Neuronal stem cell (in vitro differentiated cells): ENCODE data around the gene PIMREG.

Experiments used
- DNase-seq: peaks from one replicate; pipeline ENCODE4 v3.0.0-alpha.2; 2013; ENCODE audit warnings: low spot score
- H2AFZ ChIP-seq: one replicate; pipeline ENCODE4 v1.6.1; 2013; ENCODE audit warnings: mild to moderate bottlenecking, low read length, inconsistent platforms
- H2AK5ac ChIP-seq: 2 replicates; pipeline ENCODE4 v1.6.1; 2013; ENCODE audit warnings: low read depth, mild to moderate bottlenecking, inconsistent platforms, low read length, moderate library complexity, mixed read lengths
- H2BK120ac ChIP-seq: 2 replicates; pipeline ENCODE4 v1.6.1; 2013; ENCODE audit warnings: low read depth, mild to moderate bottlenecking, inconsistent platforms, low read length, moderate library complexity, mixed read lengths
- H2BK12ac ChIP-seq: one replicate; pipeline ENCODE4 v1.6.1; 2013; ENCODE audit warnings: low read length, inconsistent platforms
- H2BK15ac ChIP-seq: 2 replicates; pipeline ENCODE4 v1.6.1; 2013; ENCODE audit warnings: mild to moderate bottlenecking, low read length, inconsistent platforms, mixed read lengths
- H2BK5ac ChIP-seq: one replicate; pipeline ENCODE4 v1.6.1; 2013; ENCODE audit warnings: inconsistent platforms, mild to moderate bottlenecking, low read length, moderate library complexity
- H3K14ac ChIP-seq: one replicate; pipeline ENCODE4 v1.6.1; 2013; ENCODE audit warnings: low read length, inconsistent platforms
- H3K18ac ChIP-seq: 2 replicates; pipeline ENCODE4 v1.6.1; 2013; ENCODE audit warnings: low read length, inconsistent platforms
- H3K23ac ChIP-seq: 2 replicates; pipeline ENCODE4 v1.6.1; 2013; ENCODE audit warnings: low read depth, mild to moderate bottlenecking, mixed read lengths, low read length, inconsistent platforms; ENCODE audit not compliant: poor library complexity
- H3K27ac ChIP-seq: replicated peaks from 3 replicates; pipeline ENCODE4 v1.5.1; 2013; ENCODE audit warnings: low read length, inconsistent platforms
- H3K27me3 ChIP-seq, 3 experiments: 2 replicates each; pipeline ENCODE4 v1.6.1; 2013; ENCODE audit warnings: low read length in 3 of 3, mild to moderate bottlenecking in 2 of 3, inconsistent platforms in 1 of 3, low read depth in 1 of 3, mixed read lengths in 1 of 3, moderate library complexity in 1 of 3; ENCODE audit not compliant: control insufficient read depth in 3 of 3, insufficient read depth in 3 of 3
- H3K36me3 ChIP-seq, 2 donors: replicated peaks in 1 of 2; 2 replicates each; pipeline ENCODE4 v1.6.1; 2013; ENCODE audit warnings: low read length in 2 of 2; ENCODE audit not compliant: control insufficient read depth in 2 of 2, insufficient read depth in 2 of 2
- H3K4ac ChIP-seq: 2 replicates; pipeline ENCODE4 v1.6.1; 2013; ENCODE audit warnings: inconsistent platforms, mild to moderate bottlenecking, low read length, moderate library complexity
- H3K4me1 ChIP-seq, 2 donors: 1 replicate in 1 of 2; 2 replicates in 1 of 2; pipeline ENCODE4 v1.6.1; 2013; ENCODE audit warnings: low read length in 2 of 2, low read depth in 1 of 2; ENCODE audit not compliant: control insufficient read depth in 2 of 2, insufficient read depth in 1 of 2
- H3K4me2 ChIP-seq: one replicate; pipeline ENCODE4 v1.6.1; 2013; ENCODE audit warnings: mild to moderate bottlenecking, low read length, inconsistent platforms; ENCODE audit not compliant: insufficient read depth, poor library complexity, severe bottlenecking
- H3K4me3 ChIP-seq, 2 donors: 2 replicates each; pipeline ENCODE4 v1.5.1; 2013; ENCODE audit warnings: low read length in 2 of 2, mild to moderate bottlenecking in 2 of 2, inconsistent platforms in 1 of 2, moderate library complexity in 1 of 2
- H3K79me1 ChIP-seq: one replicate; pipeline ENCODE4 v1.6.1; 2013; ENCODE audit warnings: low read depth, mild to moderate bottlenecking, inconsistent platforms, low read length, moderate library complexity
- H3K9ac ChIP-seq: one replicate; pipeline ENCODE4 v1.6.1; 2013; ENCODE audit warnings: mild to moderate bottlenecking, low read depth, low read length, inconsistent platforms; ENCODE audit not compliant: poor library complexity
- H3K9me3 ChIP-seq, 2 donors: replicated peaks in 1 of 2; 2 replicates each; pipeline versions ENCODE3 to v1.6.1; 2013; ENCODE audit warnings: low read length in 2 of 2, mild to moderate bottlenecking in 2 of 2, inconsistent platforms in 1 of 2, low read depth in 1 of 2, mixed read lengths in 1 of 2, moderate library complexity in 1 of 2; ENCODE audit not compliant: control insufficient read depth in 2 of 2, insufficient read depth in 1 of 2
- H4K8ac ChIP-seq: one replicate; pipeline ENCODE4 v1.6.1; 2013; ENCODE audit warnings: low read depth, mild to moderate bottlenecking, inconsistent platforms, low read length, moderate library complexity
- H4K91ac ChIP-seq: one replicate; pipeline ENCODE4 v1.6.1; 2013; ENCODE audit warnings: low read length, low read depth, mild to moderate bottlenecking, inconsistent platforms; ENCODE audit not compliant: poor library complexity
- WGBS, 2 donors: extraction: QIAGEN DNeasy Blood & Tissue Kit; methylation state at CpG; one replicate each; pipeline ENCODE4 v1.1.7; 2013; ENCODE audit warnings: missing lambda C conversion rate in 2 of 2, mixed read lengths in 1 of 2; ENCODE audit not compliant: insufficient read length in 2 of 2, insufficient replicate concordance in 1 of 2; ENCODE audit errors: extremely low coverage in 2 of 2; 5-methylcytosine and 5-hydroxymethylcytosine counted together

Gene PIMREG

GRCh38 chr17:6437956-6438355 is 6.3 kb upstream of the PIMREG start:
- peaks cover 0 to 5% of the 10 kb centered on the region in 2 donors for H3K9me3 ChIP-seq
- WGBS, 2 donors: no CpG with 5 or more reads among the region's 3 CpGs
- H3K14ac ChIP-seq: no peak overlapping the region
- H3K27ac ChIP-seq: no peak overlapping the region
- H3K4me3 ChIP-seq: no peak overlapping the region
- no peaks in the 10 kb centered on the region for H3K36me3 ChIP-seq
- H3K79me1 ChIP-seq: no peaks in the 10 kb centered on the region
- no peak overlapping the region for H2BK15ac ChIP-seq
- H3K4me2 ChIP-seq: no peak overlapping the region
- H2AFZ ChIP-seq: no peak overlapping the region
- no peak for DNase-seq
- no peak overlapping the region for H3K4ac ChIP-seq
- no peaks in the 10 kb centered on the region for H3K27me3 ChIP-seq
- no peak overlapping the region for H4K8ac ChIP-seq
- no peak overlapping the region for H4K91ac ChIP-seq
- peaks cover 17 to 29% of the 10 kb centered on the region in 2 donors for H3K4me1 ChIP-seq
- no peak overlapping the region for H3K9ac ChIP-seq
- H3K18ac ChIP-seq: no peak overlapping the region
- H2BK12ac ChIP-seq: no peak overlapping the region
- H2BK5ac ChIP-seq: no peak overlapping the region
- no peak overlapping the region for H2AK5ac ChIP-seq
- H2BK120ac ChIP-seq: no peak overlapping the region
- H3K23ac ChIP-seq: no peak overlapping the region

GRCh38 chr17:6439951-6440350 is 4.3 kb upstream of the PIMREG start:
- Histone ChIP-seq H3K9ac (no peak overlapping the region), H4K91ac (no peak overlapping the region), H3K79me1 (peaks cover under 1% of the 10 kb centered on the region), H2BK15ac (no peak overlapping the region), H2BK5ac (no peak overlapping the region), H3K4me3 (no peak overlapping the region), H2AFZ (peak overlapping the region; percentile 25), H3K23ac (no peak overlapping the region), H2AK5ac (no peak overlapping the region), H3K14ac (no peak overlapping the region), H3K36me3 (peaks cover 0 to under 1% of the 10 kb centered on the region in 2 donors), H3K27ac (peak overlapping the region; percentile 84), H3K4ac (no peak overlapping the region), H3K4me1 (peaks cover 19 to 30% of the 10 kb centered on the region in 2 donors), H3K18ac (no peak overlapping the region), H3K27me3 (no peaks in the 10 kb centered on the region), H3K9me3 (peaks cover 0 to 5% of the 10 kb centered on the region in 2 donors), H2BK120ac (no peak overlapping the region), H2BK12ac (no peak overlapping the region), H3K4me2 (peak overlapping the region; percentile 39), H4K8ac (no peak overlapping the region)
- no CpG with 5 or more reads among the region's 4 CpGs for WGBS, 2 donors
- peak; percentile 67 for DNase-seq

GRCh38 chr17:6442775-6443174 is 1.5 kb upstream of the PIMREG start:
- H3K36me3 ChIP-seq: peaks cover 16 to 28% of the 10 kb centered on the region in 2 donors
- H3K9ac ChIP-seq: no peak overlapping the region
- DNase-seq: no peak
- H3K4me2 ChIP-seq: no peak overlapping the region
- no peak overlapping the region for H3K23ac ChIP-seq
- no peak overlapping the region for H2AFZ ChIP-seq
- H3K4me3 ChIP-seq: no peak overlapping the region
- H3K14ac ChIP-seq: no peak overlapping the region
- no peak overlapping the region for H3K27ac ChIP-seq
- H2BK15ac ChIP-seq: no peak overlapping the region
- no peak overlapping the region for H4K91ac ChIP-seq
- peaks cover 26 to 43% of the 10 kb centered on the region in 2 donors for H3K4me1 ChIP-seq
- no peak overlapping the region for H3K18ac ChIP-seq
- no peak overlapping the region for H2AK5ac ChIP-seq
- no peak overlapping the region for H3K4ac ChIP-seq
- no peak overlapping the region for H2BK120ac ChIP-seq
- H2BK12ac ChIP-seq: no peak overlapping the region
- H4K8ac ChIP-seq: no peak overlapping the region
- WGBS, 2 donors: no CpG with 5 or more reads among the region's 6 CpGs
- peaks cover 4% of the 10 kb centered on the region for H3K79me1 ChIP-seq
- no peak overlapping the region for H2BK5ac ChIP-seq
- H3K9me3 ChIP-seq: peaks cover 0 to 5% of the 10 kb centered on the region in 2 donors
- no peaks in the 10 kb centered on the region for H3K27me3 ChIP-seq

GRCh38 chr17:6444571-6445335 is 498 bp downstream of the PIMREG start:
- Histone ChIP-seq H3K27ac (peak overlapping the region; percentile 9), H3K9ac (peak overlapping the region; percentile 91), H2BK120ac (no peak overlapping the region), H3K79me1 (peaks cover 4% of the 10 kb centered on the region), H3K9me3 (peaks cover 0 to 5% of the 10 kb centered on the region in 2 donors), H3K36me3 (peaks cover 31 to 48% of the 10 kb centered on the region in 2 donors), H3K23ac (peak overlapping the region; percentile 58), H2AK5ac (peak overlapping the region; percentile 70), H4K91ac (peak overlapping the region; percentile 22), H2BK5ac (peak overlapping the region; percentile 31), H3K4ac (no peak overlapping the region), H4K8ac (no peak overlapping the region), H2AFZ (peak overlapping the region; percentile 73), H3K14ac (peak overlapping the region; percentile 73), H3K4me2 (peak overlapping the region; percentile 70), H3K4me3 (peak overlapping the region; percentile 90 to 93), H2BK15ac (peak overlapping the region; percentile 24), H3K18ac (peak overlapping the region; percentile 91), H3K27me3 (no peaks in the 10 kb centered on the region), H2BK12ac (no peak overlapping the region), H3K4me1 (peaks cover 21 to 36% of the 10 kb centered on the region in 2 donors)
- no peak for DNase-seq
- no CpG with 5 or more reads among the region's 36 CpGs for WGBS, 2 donors
